ENCODE data around the gene DLK2. TPM values are rescaled to one million over a fixed set of nuclear protein-coding genes. Genes with fewer than 3 reads are reported as not detected.
A peak's percentile ranks its signal among the peaks of the same experiment; 100 is the strongest.

Gene DLK2
- total RNA-seq, 2 donors from 2014 or later = 0.27 to 0.28 TPM

- DNase-seq = no peak
- ATAC-seq = no peak
- intact Hi-C loops (cut with DNase I, micrococcal nuclease) = no loop called here
Observed at GRCh38 chr6:43408259-43408658, 47.1 kb downstream of the DLK2 start.

GRCh38 chr6:43407296-43407695, 48.1 kb downstream of the DLK2 start:
- intact Hi-C loops (cut with DNase I, micrococcal nuclease) = no loop called here
- no peak for ATAC-seq
- DNase-seq = no peak

- intact Hi-C loops (cut with DNase I, micrococcal nuclease) = no loop called here
- no peak for ATAC-seq
- no peak for DNase-seq
Observed at GRCh38 chr6:43405354-43405753, 50.0 kb downstream of the DLK2 start.

GRCh38 chr6:43402820-43403219, 52.5 kb downstream of the DLK2 start:
- ATAC-seq = peak; percentile 41
- no peak for DNase-seq

GRCh38 chr6:43401730-43402129, 53.6 kb downstream of the DLK2 start:
- intact Hi-C loops (cut with DNase I, micrococcal nuclease) = no loop called here
- ATAC-seq = no peak
- DNase-seq = no peak

More at GRCh38 chr6:43402820-43403219, 52.5 kb downstream of the DLK2 start:
- intact Hi-C loops (cut with DNase I, micrococcal nuclease) = no loop called here

Small RNA genes within 50 kb of the gene (microRNA-seq; reads per million reads assigned to microRNA genes)
- 1.4 to 1.6 reads per million in 2 donors for gene MIR6780B

Other genes with a start within 250 kb of the DLK2 start
- 10 to 100 TPM; 65.7 to 67.3 TPM for gene DNPH1, start 226.1 kb downstream of the DLK2 start, total RNA-seq
- under 1 TPM; 0.18 to 0.53 TPM for gene TTBK1, start 212.1 kb downstream of the DLK2 start, total RNA-seq
- not detected for gene SLC22A7, start 157.3 kb downstream of the DLK2 start, total RNA-seq
- gene CRIP3, start 146.7 kb downstream of the DLK2 start, total RNA-seq = 1 to 10 TPM; 1.4 TPM
- 10 to 100 TPM; 12.3 to 13.2 TPM for gene ZNF318, start 85.9 kb downstream of the DLK2 start, total RNA-seq
- gene ABCC10, start 28.0 kb downstream of the DLK2 start, total RNA-seq = 10 to 100 TPM; 32.1 to 34.6 TPM
- gene TJAP1, start 22.0 kb upstream of the DLK2 start, total RNA-seq = 10 to 100 TPM; 16.9 to 18.4 TPM
- under 1 TPM; 0.61 to 0.95 TPM for gene LRRC73, start 54.8 kb upstream of the DLK2 start, total RNA-seq
- 100 to 1,000 TPM; 113 to 134 TPM for gene YIPF3, start 61.4 kb upstream of the DLK2 start, total RNA-seq
- 10 to 100 TPM; 19.6 to 26.9 TPM for gene POLR1C, start 61.5 kb upstream of the DLK2 start, total RNA-seq
- gene XPO5, start 120.5 kb upstream of the DLK2 start, total RNA-seq = 10 to 100 TPM; 20.0 to 23.2 TPM
- gene POLH, start 120.6 kb upstream of the DLK2 start, total RNA-seq = 10 to 100 TPM; 11.2 to 11.3 TPM
- gene GTPBP2, start 173.7 kb upstream of the DLK2 start, total RNA-seq = 10 to 100 TPM; 63.7 to 95.8 TPM
- gene MAD2L1BP, start 180.3 kb upstream of the DLK2 start, total RNA-seq = 10 to 100 TPM; 37.0 to 49.8 TPM
- gene RSPH9, start 189.5 kb upstream of the DLK2 start, total RNA-seq = under 1 TPM in 1 of 2 donors, not detected in 1; 0.11 TPM
- 10 to 100 TPM; 56.9 to 69.4 TPM for gene MRPS18A, start 232.2 kb upstream of the DLK2 start, total RNA-seq